Motor neuron (in vitro differentiated cells): ENCODE results near the gene MIA. TPM values are rescaled to one million over a fixed set of nuclear protein-coding genes. Genes with fewer than 3 reads are reported as not detected.

Source experiments
- ATAC-seq, 8 experiments: fragments of 200-7000 bp; cut with Tn5 transposase; replicated peaks in 6 of 8; 2 replicates each; pipeline ENCODE4 v1.8.0; 2021; ENCODE audit warnings: mild to moderate bottlenecking in 8 of 8, moderate library complexity in 8 of 8
- H3K27ac ChIP-seq, 2 donors: fragments of 250-450 bp; sonication (Bioruptor Pico); 2 replicates each; pipeline ENCODE4 v1.9.0; 2021; ENCODE audit warnings: antibody characterized with exemption in 2 of 2, mild to moderate bottlenecking in 2 of 2, moderate library complexity in 1 of 2
- H3K4me1 ChIP-seq, 2 donors: fragments of 250-450 bp; sonication (Bioruptor Pico); replicated peaks in 1 of 2; 2 replicates each; pipeline ENCODE4 v1.6.1; 2021; ENCODE audit warnings: antibody characterized with exemption in 2 of 2, mild to moderate bottlenecking in 2 of 2, moderate library complexity in 1 of 2
- H3K4me3 ChIP-seq, 5 donors: fragments of 250-450 bp; sonication (Bioruptor Pico); 2 replicates each; pipeline ENCODE4 v1.9.0; 2021; ENCODE audit warnings: antibody characterized with exemption in 5 of 5, mild to moderate bottlenecking in 5 of 5, moderate library complexity in 4 of 5
- WGBS, 10 experiments: fragments of 450-650 bp; shearing (Covaris generic); methylation state at CpG; one replicate each; pipeline ENCODE4 v1.0.0; 2022; 5-methylcytosine and 5-hydroxymethylcytosine counted together
- in situ Hi-C, 9 experiments: fragments of 400-800 bp; cut with MboI; loops; one replicate each; pipeline ENCODE4 v1.15.0; 2021; ENCODE audit warnings: low sequenced_read_pairs in 9 of 9, low pct_unique_long_range_greater_than_20kb in 2 of 9; ENCODE audit not compliant: unreplicated experiment in 9 of 9
- total RNA-seq, 8 experiments: library from RNA; unstranded; fragments of 300-600 nt; gene quantifications; 2 replicates each; pipeline versions ENCODE4 v1.2.3 to v1.2.4, GENCODE V29; 2022

The MIA gene
- total RNA-seq, 8 experiments from 2014 or later, result 0.90 to 5.0 (median 1.5) TPM; not detected in 4

DNA sequence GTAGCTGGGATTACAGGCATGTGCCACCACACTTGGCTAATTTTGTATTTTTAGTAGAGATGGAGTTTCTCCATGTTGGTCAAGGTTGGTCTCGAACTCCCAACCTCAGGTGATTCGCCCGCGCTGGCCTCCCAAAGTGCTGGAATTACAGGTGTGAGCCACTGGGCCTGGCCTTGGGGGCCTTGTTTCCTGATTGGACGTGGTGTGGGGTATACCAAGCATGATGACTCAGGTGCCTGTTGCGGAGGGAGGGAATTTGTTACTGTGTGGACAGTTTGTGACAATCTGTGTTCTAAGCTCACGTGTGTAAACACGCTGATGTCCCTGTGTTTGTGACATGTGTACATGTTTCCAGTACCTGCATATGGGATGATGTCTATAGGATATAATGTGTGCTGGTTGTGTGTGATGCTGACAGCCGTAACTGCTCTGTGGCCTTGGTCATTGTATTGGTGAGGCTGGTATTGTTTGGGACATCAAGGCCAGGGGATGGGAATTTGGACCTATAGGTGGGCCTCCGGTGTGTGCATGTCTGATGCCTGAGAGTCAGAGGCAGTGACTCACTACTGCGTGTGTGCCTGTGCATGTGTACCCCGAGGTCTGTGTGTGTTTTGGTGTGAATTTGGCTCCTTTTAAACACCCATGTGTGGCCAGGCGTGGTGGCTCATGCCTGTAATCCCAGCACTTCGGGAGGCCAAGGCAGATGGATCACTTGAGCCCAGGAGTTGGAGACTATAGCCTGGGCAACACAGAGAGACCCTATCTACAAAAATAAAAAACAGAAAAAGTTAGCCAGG is 22.0 kb downstream of the MIA start:
- no peak for ATAC-seq
- in situ Hi-C loops, result no loop called here
- 78 to 100% (median 90%) methylated on average over 2 to 10 of the region's 14 CpGs; no CpG with 5 or more reads in 2 of the 10 experiments for WGBS, 10 experiments
- H3K4me3 ChIP-seq, result peak overlapping the region in 2 of 5 donors; percentile 72
- peaks cover 22 to 23% of the 10 kb centered on the region in 2 donors for H3K4me1 ChIP-seq
- peak overlapping the region; percentile 72 to 81 for H3K27ac ChIP-seq

DNA sequence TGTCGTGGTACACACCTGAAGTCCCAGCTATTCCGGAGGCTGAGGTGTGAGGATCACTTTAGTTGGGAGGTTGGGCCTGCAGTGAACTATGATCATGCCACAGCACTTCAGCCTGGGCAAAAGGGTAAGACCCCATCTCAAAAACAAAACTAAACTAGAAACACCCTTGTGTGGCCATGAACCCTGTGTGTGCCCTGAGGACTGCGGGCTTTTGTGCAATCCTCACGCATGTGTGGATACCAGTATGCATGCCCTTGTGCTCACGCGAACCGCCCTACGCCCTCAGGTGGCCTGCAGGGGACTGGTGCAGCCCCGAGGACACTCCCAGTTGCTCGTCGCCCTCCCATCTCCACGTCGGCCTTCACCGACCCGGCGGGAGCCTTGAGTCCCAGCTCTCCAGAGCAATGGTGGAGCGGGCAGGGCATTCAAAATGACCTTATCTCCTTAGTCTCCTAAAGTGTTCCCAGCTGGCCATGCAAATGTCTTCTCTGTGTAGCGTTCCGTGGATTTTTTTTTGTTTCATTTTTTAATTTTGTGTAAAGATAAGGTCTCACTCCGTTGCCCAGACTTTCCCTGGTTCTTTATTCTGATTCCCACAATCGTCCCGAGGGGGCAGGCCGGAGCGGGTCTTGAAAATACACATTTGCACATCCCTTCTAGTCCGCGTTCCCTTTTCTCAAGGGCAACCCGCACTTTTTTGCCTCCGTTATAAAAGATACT is 22.8 kb downstream of the MIA start:
- H3K4me1 ChIP-seq, result peaks cover 30 to 31% of the 10 kb centered on the region in 2 donors
- 0 to 68% (median 2%) methylated on average over 4 to 11 of the region's 28 CpGs; no CpG with 5 or more reads in 1 of the 10 experiments for WGBS, 10 experiments
- peak; percentile 10 to 65 (median 39) for ATAC-seq
- in situ Hi-C loops, result no loop called here
- peak overlapping the region; percentile 64 to 97 (median 72) for H3K4me3 ChIP-seq
- peak overlapping the region; percentile 72 to 81 for H3K27ac ChIP-seq

DNA sequence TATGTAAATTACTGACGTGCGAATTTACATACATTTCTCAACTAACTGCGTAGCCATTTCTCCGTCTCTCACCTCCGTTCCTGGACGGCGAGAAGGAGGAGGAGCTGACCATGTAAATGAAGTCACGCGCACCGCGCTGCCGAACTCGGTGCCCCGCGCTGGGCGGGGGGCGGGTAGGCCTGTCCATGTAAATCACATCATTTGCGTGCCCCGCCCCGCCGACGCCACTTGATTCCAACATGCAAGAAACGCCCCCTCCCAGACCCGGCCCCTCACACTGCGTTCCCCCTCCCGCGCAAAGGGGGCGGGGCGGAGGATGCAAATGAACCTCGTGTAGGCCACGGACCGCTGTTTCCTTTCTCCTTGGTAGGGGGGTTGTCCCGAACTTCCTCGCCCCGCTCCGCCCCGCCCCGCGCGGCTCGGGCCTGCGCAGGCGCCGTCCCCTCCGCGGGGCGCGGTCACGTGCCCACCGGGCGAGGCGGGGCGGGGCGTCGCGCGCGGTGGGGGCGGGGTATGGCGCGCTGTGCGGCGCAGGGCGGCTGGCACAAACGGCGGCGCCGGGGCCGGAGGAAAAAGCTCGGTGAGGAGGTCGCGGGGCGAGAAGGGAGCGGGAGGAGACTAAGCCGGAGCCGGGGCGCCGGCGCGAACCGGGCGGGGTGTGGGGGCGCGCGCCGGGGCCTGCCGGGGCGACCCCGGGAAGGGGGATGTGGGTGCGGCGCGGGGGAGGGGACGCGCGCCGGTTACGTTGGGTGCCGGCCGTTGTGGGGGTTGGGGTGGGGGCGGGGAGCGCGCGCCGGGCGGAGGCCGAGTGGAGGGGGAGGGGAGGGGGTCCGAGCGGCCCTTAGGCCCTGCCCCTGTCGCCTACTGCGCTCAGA is 23.6 kb downstream of the MIA start, which contains the start of gene EGLN2:
TSS of gene EGLN2 (plus strand) at position 509 of the 875 bp plus-strand sequence. CDS start 1,382 bp downstream, outside the sequence.
- in situ Hi-C loops, result no loop called here
- peak; percentile 78 to 87 (median 82) for ATAC-seq
- peaks cover 38 to 39% of the 10 kb centered on the region in 2 donors for H3K4me1 ChIP-seq
- peak within 1 kb of the TSS; percentile 90 to 91 for H3K27ac ChIP-seq
- WGBS, 10 experiments, result 0 to 5% (median 3%) methylated on average over 2 to 8 of the region's 110 CpGs; no CpG with 5 or more reads in 4 of the 10 experiments
- H3K4me3 ChIP-seq, result peak within 1 kb of the TSS; percentile 64 to 97 (median 72)

DNA sequence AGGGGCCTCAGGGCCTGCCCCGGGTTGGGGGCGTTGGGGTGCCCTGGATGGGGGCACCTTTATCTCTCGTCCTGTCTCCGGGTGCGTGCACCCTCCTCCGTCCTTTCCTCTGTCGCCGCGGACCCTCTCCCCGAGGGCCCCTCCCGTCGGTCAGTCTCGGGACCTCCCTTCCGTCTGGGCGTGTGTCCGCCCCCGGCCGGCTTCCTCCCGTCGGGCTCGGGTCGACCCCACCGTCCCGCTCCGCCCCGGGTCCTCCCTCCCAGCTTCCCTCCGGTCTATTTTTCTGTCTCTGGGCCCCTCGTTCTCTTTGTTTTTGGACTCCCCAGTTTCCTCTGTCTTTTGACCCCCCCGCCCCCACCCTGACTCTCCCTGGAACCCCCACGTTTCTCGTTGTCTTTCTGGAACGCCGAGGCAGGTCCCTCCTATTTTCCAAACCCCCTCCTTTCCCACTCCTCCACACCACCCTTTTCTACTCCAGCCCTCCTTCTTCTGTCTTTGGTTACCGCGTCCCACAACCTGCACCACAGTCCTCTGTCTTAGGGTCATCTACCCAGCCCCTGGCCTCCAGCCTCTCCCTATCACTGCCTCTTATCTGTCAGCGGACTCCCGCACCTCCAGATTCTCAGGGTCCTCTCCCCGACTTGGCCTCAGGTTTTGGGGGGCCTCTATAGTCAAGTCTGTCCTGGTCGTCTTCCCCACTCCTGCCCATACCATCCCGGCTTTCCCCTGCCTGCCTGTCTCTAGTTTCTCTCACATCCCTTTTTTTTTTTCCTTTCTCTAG is 24.4 kb downstream of the MIA start:
- Histone ChIP-seq H3K27ac (peak overlapping the region; percentile 90 to 91), H3K4me1 (peaks cover 46 to 47% of the 10 kb centered on the region in 2 donors), H3K4me3 (peak overlapping the region; percentile 64 to 97 (median 72))
- ATAC-seq, result peak in 6 of 8 experiments; percentile 1 to 9 (median 2)
- WGBS, 10 experiments, result 0 to 33% (median 17%) methylated on average over 1 to 4 of the region's 40 CpGs; no CpG with 5 or more reads in 4 of the 10 experiments
- in situ Hi-C loops, result loop anchor here in 5 of 9 experiments (25.0 kb wide), 1 partner anchor 137 kb away; no protein-coding TSS in a partner anchor

DNA sequence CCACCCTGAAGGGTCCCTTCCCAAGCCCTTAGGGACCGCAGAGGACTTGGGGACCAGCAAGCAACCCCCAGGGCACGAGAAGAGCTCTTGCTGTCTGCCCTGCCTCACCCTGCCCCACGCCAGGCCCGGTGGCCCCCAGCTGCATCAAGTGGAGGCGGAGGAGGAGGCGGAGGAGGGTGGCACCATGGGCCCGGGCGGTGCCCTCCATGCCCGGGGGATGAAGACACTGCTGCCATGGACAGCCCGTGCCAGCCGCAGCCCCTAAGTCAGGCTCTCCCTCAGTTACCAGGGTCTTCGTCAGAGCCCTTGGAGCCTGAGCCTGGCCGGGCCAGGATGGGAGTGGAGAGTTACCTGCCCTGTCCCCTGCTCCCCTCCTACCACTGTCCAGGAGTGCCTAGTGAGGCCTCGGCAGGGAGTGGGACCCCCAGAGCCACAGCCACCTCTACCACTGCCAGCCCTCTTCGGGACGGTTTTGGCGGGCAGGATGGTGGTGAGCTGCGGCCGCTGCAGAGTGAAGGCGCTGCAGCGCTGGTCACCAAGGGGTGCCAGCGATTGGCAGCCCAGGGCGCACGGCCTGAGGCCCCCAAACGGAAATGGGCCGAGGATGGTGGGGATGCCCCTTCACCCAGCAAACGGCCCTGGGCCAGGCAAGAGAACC is 25.1 kb downstream of the MIA start:
- in situ Hi-C loops, result loop anchor here in 5 of 9 experiments (25.0 kb wide), 1 partner anchor 138 kb away; no protein-coding TSS in a partner anchor
- peak overlapping the region; percentile 64 to 97 (median 72) for H3K4me3 ChIP-seq
- peaks cover 50 to 51% of the 10 kb centered on the region in 2 donors for H3K4me1 ChIP-seq
- ATAC-seq, result no peak
- H3K27ac ChIP-seq, result no peak overlapping the region
- WGBS, 10 experiments, result 29 to 80% (median 67%) methylated on average over 1 to 3 of the region's 27 CpGs; no CpG with 5 or more reads in 6 of the 10 experiments

DNA sequence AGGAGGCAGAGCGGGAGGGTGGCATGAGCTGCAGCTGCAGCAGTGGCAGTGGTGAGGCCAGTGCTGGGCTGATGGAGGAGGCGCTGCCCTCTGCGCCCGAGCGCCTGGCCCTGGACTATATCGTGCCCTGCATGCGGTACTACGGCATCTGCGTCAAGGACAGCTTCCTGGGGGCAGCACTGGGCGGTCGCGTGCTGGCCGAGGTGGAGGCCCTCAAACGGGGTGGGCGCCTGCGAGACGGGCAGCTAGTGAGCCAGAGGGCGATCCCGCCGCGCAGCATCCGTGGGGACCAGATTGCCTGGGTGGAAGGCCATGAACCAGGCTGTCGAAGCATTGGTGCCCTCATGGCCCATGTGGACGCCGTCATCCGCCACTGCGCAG is 25.7 kb downstream of the MIA start:
- Histone ChIP-seq H3K4me3 (no peak overlapping the region), H3K4me1 (peaks cover 56% of the 10 kb centered on the region in 2 donors), H3K27ac (no peak overlapping the region)
- ATAC-seq, result no peak
- 92 to 100% methylated on average over 4 to 5 of the region's 27 CpGs; no CpG with 5 or more reads in 8 of the 10 experiments for WGBS, 10 experiments
- in situ Hi-C loops, result loop anchor here in 5 of 9 experiments (25.0 kb wide), 1 partner anchor 139 kb away; no protein-coding TSS in a partner anchor

DNA sequence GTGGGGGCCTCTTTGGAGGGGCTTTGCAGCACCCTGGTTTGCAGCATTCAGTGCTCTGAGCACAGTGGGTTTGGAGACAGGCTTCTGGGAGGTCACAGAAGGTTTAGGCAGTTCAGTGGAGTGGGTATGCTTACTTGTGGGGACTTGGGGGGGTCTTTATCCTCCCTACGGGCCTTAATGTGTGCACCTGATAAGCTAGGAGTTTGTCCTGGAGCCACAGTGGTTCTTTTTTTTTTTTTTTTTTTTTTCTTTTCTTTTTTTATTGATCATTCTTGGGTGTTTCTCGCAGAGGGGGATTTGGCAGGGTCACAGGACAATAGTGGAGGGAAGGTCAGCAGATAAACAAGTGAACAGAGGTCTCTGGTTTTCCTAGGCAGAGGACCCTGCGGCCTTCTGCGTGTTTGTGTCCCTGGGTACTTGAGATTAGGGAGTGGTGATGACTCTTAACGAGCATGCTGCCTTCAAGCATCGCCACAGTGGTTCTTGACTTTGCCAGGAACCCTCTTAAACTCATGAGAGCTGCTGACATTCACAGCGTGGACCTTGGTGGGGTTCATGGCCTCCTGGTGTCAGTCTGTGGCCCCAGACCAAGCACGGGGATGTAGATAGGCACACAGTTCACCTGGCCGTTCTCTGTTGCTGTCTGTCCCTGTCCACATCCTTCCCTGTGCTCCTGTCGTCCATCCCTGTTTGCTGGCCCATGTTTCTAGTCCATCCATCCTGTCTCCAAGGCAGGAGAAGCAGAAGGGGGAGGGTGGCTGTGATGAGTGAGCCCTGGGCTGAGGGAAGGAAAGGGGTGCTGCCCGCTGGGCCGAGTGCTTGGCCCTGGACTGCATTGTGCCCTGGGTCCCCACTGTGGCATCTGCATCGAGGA is 26.3 kb downstream of the MIA start:
- no peak for ATAC-seq
- in situ Hi-C loops, result loop anchor here in 5 of 9 experiments (25.0 kb wide), 1 partner anchor 139 kb away; no protein-coding TSS in a partner anchor
- Histone ChIP-seq H3K4me1 (peaks cover 61 to 62% of the 10 kb centered on the region in 2 donors), H3K27ac (no peak overlapping the region), H3K4me3 (peak overlapping the region in 2 of 5 donors; percentile 6 to 12)
- 17 to 77% (median 60%) methylated on average over 1 to 5 of the region's 13 CpGs; no CpG with 5 or more reads in 5 of the 10 experiments for WGBS, 10 experiments

DNA sequence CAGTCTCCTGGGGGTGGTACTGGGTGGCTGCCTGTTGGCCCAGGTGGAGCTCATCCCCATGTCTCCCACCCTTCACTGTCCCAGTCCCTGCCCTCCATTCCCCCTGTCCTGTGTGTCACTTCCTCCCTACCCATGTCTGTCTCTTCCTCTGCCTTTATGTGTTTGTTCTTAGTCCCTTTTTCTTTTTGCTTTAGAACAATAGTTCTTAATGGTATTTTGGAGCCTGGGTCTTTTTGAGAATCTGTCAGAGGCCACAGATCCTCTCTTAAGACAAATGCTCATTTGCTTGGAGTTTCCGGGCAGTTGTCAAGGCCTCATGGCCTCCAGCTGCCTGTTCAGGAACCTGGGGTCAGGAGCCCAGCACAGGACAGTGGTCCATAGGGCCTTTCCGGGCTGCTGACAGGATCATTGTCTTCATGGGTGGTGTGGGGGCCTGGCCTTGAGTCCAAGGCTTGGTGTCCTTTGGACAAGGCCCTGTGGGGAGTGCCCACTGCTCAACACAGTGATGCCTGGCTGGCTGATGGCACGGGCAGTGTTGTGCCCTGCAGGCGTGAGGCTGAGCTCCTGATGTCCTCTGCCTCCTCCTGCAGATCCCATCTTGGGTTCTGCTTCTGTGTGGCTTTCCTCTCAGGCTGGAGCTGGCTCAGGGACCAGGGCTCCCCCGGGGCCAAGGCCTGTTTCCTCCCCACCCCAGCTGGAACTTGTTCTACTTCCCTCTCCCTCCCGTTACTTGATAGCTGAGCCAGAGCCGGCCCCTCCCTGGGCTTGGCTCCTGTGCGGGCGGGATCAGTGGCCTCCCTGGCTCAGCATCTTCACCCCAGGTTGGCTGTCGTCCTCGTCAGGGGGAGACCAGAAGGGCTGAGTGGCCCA is 27.2 kb downstream of the MIA start:
- WGBS, 10 experiments, result 0 to 80% (median 67%) methylated on average over 1 to 8 of the region's 11 CpGs; no CpG with 5 or more reads in 5 of the 10 experiments
- H3K4me3 ChIP-seq, result peak overlapping the region in 2 of 5 donors; percentile 6 to 12
- peaks cover 66 to 67% of the 10 kb centered on the region in 2 donors for H3K4me1 ChIP-seq
- H3K27ac ChIP-seq, result no peak overlapping the region
- ATAC-seq, result peak in 2 of 8 experiments; percentile 0 to 1
- in situ Hi-C loops, result loop anchor here in 5 of 9 experiments (25.0 kb wide), 1 partner anchor 140 kb away; no protein-coding TSS in a partner anchor

DNA sequence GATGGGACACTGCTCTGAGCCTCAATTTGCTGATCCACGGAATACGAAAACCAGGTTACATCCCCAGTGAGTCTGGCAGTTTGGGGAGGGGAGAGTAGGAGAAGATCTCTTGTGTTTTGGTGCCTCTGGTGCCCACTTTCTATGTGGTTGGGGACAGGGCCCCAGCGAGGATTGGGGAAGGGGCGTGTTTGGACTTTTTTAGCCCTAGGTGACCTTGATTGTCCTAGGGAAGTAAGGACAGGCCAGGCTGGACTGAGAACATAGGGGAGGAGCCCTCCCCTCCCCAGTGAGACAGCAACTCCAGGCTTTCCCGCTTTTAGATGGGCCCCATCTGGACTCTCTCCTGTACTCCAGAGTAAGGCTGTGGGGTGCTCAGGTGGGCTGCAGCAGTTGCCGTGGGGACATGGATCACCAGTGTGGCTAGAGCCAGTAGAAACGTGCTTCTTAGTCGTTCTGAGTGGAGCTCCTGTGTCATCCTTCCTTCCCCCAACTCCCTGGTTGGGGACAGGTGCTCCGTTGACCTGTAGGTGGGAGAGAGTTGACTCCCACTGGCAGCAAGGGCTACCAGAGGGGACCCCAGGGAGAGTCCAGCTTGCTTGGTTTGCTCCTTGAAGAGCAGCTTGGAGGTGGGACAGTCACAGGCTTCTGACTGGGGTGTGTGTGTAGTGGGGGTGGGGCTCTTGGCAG is 28.0 kb downstream of the MIA start:
- Histone ChIP-seq H3K4me3 (no peak overlapping the region), H3K27ac (no peak overlapping the region), H3K4me1 (peaks cover 66 to 69% of the 10 kb centered on the region in 2 donors)
- 65 to 76% methylated on average over 2 to 4 of the region's 9 CpGs; no CpG with 5 or more reads in 8 of the 10 experiments for WGBS, 10 experiments
- ATAC-seq, result no peak
- in situ Hi-C loops, result loop anchor here in 5 of 9 experiments (25.0 kb wide), 1 partner anchor 141 kb away; no protein-coding TSS in a partner anchor
